ENCODE data around the gene MTERF4. TPM values are rescaled to one million over a fixed set of nuclear protein-coding genes. Genes with fewer than 3 reads are reported as not detected.
A peak's percentile ranks its signal among the peaks of the same experiment; 100 is the strongest.

The MTERF4 gene
- total RNA-seq, 6 donors from 2014 or later = 22.3 to 54.4 (median 25.4) TPM

DNA sequence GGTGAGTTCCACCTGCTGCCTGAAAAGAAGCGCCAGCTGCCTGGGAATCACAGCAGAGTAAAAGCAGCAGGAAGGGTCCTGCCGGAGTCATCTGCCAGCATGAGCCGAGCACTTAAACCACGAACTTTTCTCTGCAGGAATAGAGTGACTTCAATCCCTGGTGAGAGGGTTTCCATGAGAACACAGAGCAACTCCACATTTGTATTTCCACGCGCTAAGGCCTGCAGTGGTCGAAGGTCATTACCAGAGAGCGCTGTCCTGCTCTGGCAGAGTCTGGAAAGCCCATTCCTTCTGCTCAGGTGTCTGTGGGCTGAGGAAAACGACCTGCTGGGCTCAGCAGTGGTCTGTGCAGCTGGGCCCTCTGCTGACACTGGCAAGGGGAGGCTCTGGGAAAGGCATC lies 40.5 kb upstream of the MTERF4 start:
- H3K36me3 ChIP-seq = peaks cover 0 to 13% (median 3%) of the 10 kb centered on the region in 4 donors
- ATAC-seq (ENCODE audit: low FRiP score in 2 of 2) = no peak
- H3K9me3 ChIP-seq = no peaks in the 10 kb centered on the region
- WGBS, 2 donors = 96 to 100% methylated on average over 5 to 9 of the region's 9 CpGs
- no peak for DNase-seq
- no peak overlapping the region for H3K27ac ChIP-seq
- TF ChIP-seq EP300 (IDR thresholded peaks at IDR 0.05) = no peak
- no peak for TF ChIP-seq CTCF (IDR thresholded peaks at IDR 0.05)
- no peak for TF ChIP-seq POLR2AphosphoS5 (IDR thresholded peaks at IDR 0.05)
- TF ChIP-seq POLR2A (IDR thresholded peaks at IDR 0.05) = no peak
- H3K4me1 ChIP-seq = no peaks in the 10 kb centered on the region
- no peak overlapping the region for H3K4me3 ChIP-seq
- H3K27me3 ChIP-seq = no peaks in the 10 kb centered on the region

DNA sequence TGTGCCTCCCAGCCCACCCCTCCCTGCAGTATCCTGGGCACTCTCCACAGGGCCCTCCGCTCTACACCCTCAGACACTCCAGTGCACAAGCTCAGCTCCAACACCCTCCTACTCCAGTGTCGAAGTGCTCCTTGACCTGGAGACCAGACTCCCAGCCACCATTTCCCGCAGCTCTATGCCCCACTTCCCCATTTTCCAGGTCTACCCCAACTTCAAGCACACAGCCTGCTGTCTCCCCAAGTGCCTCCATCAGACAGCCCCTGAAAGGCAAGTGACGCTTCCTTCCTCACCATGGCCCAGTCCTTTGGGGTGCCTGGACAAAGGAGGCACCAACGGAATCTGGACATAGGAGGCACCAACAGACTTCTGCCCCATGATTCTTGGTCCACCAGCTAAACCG lies 40.0 kb upstream of the MTERF4 start:
- no peak for ATAC-seq (ENCODE audit: low FRiP score in 2 of 2)

DNA sequence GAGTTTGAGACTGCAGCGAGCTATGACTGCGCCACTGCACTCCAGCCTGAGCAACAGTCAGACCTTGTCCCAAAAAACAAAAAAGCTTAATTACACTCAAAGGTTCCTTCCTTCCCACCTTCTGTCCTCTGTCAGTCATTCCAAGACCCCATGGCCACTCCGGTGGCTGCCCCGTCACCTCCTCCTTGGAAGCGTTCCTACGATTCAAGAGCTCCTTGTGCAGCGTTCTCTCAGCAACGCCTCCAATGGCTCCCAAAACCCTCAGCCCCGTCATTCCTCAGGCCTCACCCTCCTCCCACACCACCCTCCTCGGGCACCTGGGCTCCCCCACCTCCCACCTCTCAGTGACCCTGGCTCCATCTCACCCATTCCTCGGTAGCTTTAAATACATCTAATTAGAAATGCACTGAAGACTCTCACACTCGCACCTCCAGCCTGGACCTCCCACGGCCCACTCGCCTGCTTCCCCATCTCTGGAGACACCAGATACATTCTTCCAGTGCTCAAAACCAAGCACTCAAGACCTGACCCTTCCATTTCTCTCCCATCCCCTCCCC lies 39.2 kb upstream of the MTERF4 start:
- peaks cover 0 to 18% (median 9%) of the 10 kb centered on the region in 4 donors for H3K36me3 ChIP-seq
- no peaks in the 10 kb centered on the region for H3K9me3 ChIP-seq
- ATAC-seq (ENCODE audit: low FRiP score in 2 of 2) = no peak
- TF ChIP-seq CTCF (IDR thresholded peaks at IDR 0.05) (no peak), EP300 (IDR thresholded peaks at IDR 0.05) (no peak), POLR2A (IDR thresholded peaks at IDR 0.05) (no peak), POLR2AphosphoS5 (IDR thresholded peaks at IDR 0.05) (no peak)
- no peak for DNase-seq
- H3K27ac ChIP-seq = no peak overlapping the region
- 92 to 93% methylated on average over 14 of the region's 14 CpGs for WGBS, 2 donors
- H3K27me3 ChIP-seq = no peaks in the 10 kb centered on the region
- H3K4me1 ChIP-seq = no peaks in the 10 kb centered on the region
- no peak overlapping the region for H3K4me3 ChIP-seq

More for the DNA sequence above, 40.0 kb upstream of the MTERF4 start:
- Histone ChIP-seq H3K27me3 (no peaks in the 10 kb centered on the region), H3K4me1 (no peaks in the 10 kb centered on the region), H3K36me3 (peaks cover 0 to 13% (median 6%) of the 10 kb centered on the region in 4 donors), H3K9me3 (no peaks in the 10 kb centered on the region), H3K27ac (no peak overlapping the region), H3K4me3 (no peak overlapping the region)
- WGBS, 2 donors = 95 to 99% methylated on average over 6 of the region's 6 CpGs
- no peak for TF ChIP-seq POLR2A (IDR thresholded peaks at IDR 0.05)
- TF ChIP-seq CTCF (IDR thresholded peaks at IDR 0.05) = no peak
- TF ChIP-seq EP300 (IDR thresholded peaks at IDR 0.05) = no peak
- TF ChIP-seq POLR2AphosphoS5 (IDR thresholded peaks at IDR 0.05) = no peak
- no peak for DNase-seq

DNA sequence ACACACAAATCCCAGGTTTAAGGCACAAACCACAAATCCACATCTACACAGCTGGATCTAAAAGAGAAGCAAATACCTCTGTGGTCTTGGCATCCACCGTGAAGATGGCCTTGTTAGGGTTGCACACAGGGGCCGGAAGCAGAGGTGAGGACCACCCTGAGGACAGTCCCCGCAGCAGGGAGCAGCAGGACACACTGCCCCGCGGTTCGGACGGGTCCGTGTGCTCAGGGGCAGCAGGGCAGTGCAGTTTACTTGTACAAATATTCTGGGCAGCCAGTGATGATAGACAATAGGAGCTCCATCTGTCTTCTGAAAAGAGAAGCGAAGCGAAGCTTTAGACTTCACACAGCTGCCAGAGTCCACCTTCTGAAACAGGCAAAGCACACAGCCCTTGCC lies 38.4 kb upstream of the MTERF4 start:
- TF ChIP-seq EP300 (IDR thresholded peaks at IDR 0.05) (no peak), POLR2AphosphoS5 (IDR thresholded peaks at IDR 0.05) (no peak), POLR2A (IDR thresholded peaks at IDR 0.05) (no peak), CTCF (IDR thresholded peaks at IDR 0.05) (no peak)
- 98 to 100% methylated on average over 3 to 9 of the region's 10 CpGs for WGBS, 2 donors
- no peaks in the 10 kb centered on the region for H3K4me1 ChIP-seq
- H3K27me3 ChIP-seq = no peaks in the 10 kb centered on the region
- H3K36me3 ChIP-seq = peaks cover 0 to 19% (median 9%) of the 10 kb centered on the region in 4 donors
- H3K27ac ChIP-seq = no peak overlapping the region
- no peaks in the 10 kb centered on the region for H3K9me3 ChIP-seq
- ATAC-seq (ENCODE audit: low FRiP score in 2 of 2) = no peak
- DNase-seq = peak in 1 of 2 donors; percentile 42
- H3K4me3 ChIP-seq = no peak overlapping the region
